MM.1S (cell line): ENCODE data around the gene TMEM156.

Source experiments
- CTCF ChIP-seq: fragments of 300-600 bp; sonication (generic); IDR thresholded peaks from 2 replicates; pipeline ENCODE4 v1.5.1; 2016; ENCODE audit warnings: antibody characterized with exemption, low read length, mixed read lengths
- EZH2phosphoT487 ChIP-seq: fragments of 300-600 bp; sonication (generic); IDR thresholded peaks from 2 replicates; pipeline ENCODE4 v1.6.1; 2018; ENCODE audit warnings: antibody characterized with exemption, low read length

GRCh38 chr4:38940476-38940875, 91.7 kb downstream of the TMEM156 start:
- TF ChIP-seq CTCF (no peak), EZH2phosphoT487 (no peak)
